ENCODE results near the gene MAP3K2. TPM values are rescaled to one million over a fixed set of nuclear protein-coding genes. Genes with fewer than 3 reads are reported as not detected.
A peak's percentile ranks its signal among the peaks of the same experiment; 100 is the strongest.

MAP3K2 gene, protein sequence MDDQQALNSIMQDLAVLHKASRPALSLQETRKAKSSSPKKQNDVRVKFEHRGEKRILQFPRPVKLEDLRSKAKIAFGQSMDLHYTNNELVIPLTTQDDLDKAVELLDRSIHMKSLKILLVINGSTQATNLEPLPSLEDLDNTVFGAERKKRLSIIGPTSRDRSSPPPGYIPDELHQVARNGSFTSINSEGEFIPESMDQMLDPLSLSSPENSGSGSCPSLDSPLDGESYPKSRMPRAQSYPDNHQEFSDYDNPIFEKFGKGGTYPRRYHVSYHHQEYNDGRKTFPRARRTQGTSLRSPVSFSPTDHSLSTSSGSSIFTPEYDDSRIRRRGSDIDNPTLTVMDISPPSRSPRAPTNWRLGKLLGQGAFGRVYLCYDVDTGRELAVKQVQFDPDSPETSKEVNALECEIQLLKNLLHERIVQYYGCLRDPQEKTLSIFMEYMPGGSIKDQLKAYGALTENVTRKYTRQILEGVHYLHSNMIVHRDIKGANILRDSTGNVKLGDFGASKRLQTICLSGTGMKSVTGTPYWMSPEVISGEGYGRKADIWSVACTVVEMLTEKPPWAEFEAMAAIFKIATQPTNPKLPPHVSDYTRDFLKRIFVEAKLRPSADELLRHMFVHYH
- total RNA-seq (2014; rRNA removed; shearing (Covaris generic); ENCODE audit: low replicate concordance) = 36.0 and 40.7 TPM in 2 replicates

DNA sequence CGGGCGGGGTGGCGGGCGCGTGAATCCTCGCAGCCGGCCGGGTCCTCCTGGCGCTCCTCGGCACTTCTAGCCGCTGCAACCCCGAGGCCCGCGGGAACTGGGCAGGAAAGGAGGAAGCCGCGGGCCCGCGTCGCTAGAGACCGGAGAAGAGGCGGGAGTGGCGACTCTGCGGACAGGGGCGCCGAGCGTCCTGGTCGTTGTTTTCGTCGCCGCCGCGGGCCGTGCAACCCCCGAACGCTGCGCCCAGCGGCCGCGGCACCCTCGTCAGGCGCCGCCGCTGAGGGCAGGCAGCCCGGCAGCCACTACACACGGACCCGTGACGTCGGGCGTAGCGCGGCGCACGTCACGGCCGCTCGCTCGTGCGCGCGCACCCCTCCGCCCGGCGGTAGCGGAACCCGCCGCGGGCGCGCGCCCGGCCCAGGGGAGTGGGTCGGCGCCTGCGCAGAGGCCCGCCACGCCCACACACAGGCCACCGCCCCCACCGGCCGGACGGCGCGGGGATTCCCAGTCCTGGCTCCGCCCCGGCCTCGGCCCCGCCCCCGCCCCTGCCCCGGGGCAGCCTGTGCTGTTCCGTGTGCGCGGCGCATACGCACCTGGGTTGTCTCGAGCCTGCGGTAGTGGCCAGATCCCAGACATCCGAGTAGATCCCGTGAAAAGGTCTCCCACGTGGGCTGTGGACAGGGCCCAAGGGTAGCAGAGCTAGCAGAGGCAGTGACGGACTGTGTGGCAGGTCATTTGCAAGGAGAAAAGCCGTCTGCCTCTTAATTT lies at the start of gene MAP3K2:
Gene MAP3K2, minus strand, starts transcription at position 321 of the 768 bp plus-strand sequence. CDS start 44,846 bp downstream, outside the sequence.
- peaks cover 40% of the 10 kb centered on the region for H3K79me2 ChIP-seq (ENCODE audit: low read length)
- peaks cover 49% of the 10 kb centered on the region for H3K4me1 ChIP-seq (ENCODE audit: low read length)
- H3K4me2 ChIP-seq (ENCODE audit: low read depth, low read length, poor library complexity, severe bottlenecking) = peak within 1 kb of the TSS; percentile 95
- H3K9me3 ChIP-seq (ENCODE audit: low read length) = no peaks in the 10 kb centered on the region
- H4K20me1 ChIP-seq (ENCODE audit: insufficient read depth, low read depth, low read length) = peaks cover 5% of the 10 kb centered on the region; the same call in 1 of the 2 replicates
- H3K27me3 ChIP-seq (ENCODE audit: low read length) = no peaks in the 10 kb centered on the region
- peak; percentile 97 for DNase-seq
- H3K36me3 ChIP-seq (ENCODE audit: insufficient read depth, low read length) = peaks cover 3% of the 10 kb centered on the region; the same call in 1 of the 2 replicates
- peak within 1 kb of the TSS; percentile 68 for H2AFZ ChIP-seq (ENCODE audit: low read length)
- H3K4me3 ChIP-seq (ENCODE audit: low read length) = peak within 1 kb of the TSS; percentile 79
- H3K9ac ChIP-seq (ENCODE audit: low read length) = peak within 1 kb of the TSS; percentile 95
- H3K9me2 ChIP-seq (replicated peaks; ENCODE audit: insufficient read depth, low read length) = no peaks in the 10 kb centered on the region
- H3K27ac ChIP-seq (ENCODE audit: low read length) = peak within 1 kb of the TSS; percentile 90

- Histone ChIP-seq H3K36me3 (ENCODE audit: insufficient read depth, low read length) (no peaks in the 10 kb centered on the region), H3K9me2 (replicated peaks; ENCODE audit: insufficient read depth, low read length) (no peaks in the 10 kb centered on the region), H4K20me1 (ENCODE audit: insufficient read depth, low read depth, low read length) (no peaks in the 10 kb centered on the region), H3K4me1 (ENCODE audit: low read length) (no peaks in the 10 kb centered on the region), H3K27ac (ENCODE audit: low read length) (no peak overlapping the region), H3K9me3 (ENCODE audit: low read length) (no peaks in the 10 kb centered on the region), H3K4me3 (ENCODE audit: low read length) (no peak overlapping the region), H3K79me2 (ENCODE audit: low read length) (no peaks in the 10 kb centered on the region), H3K9ac (ENCODE audit: low read length) (no peak overlapping the region), H2AFZ (ENCODE audit: low read length) (no peak overlapping the region), H3K4me2 (ENCODE audit: low read depth, low read length, poor library complexity, severe bottlenecking) (no peak overlapping the region), H3K27me3 (ENCODE audit: low read length) (no peaks in the 10 kb centered on the region)
- no peak for DNase-seq
Measured at GRCh38 chr2:127437056-127437455, 49.3 kb upstream of the MAP3K2 start.

- Histone ChIP-seq H3K9me3 (ENCODE audit: low read length) (no peaks in the 10 kb centered on the region), H3K9me2 (replicated peaks; ENCODE audit: insufficient read depth, low read length) (no peaks in the 10 kb centered on the region), H3K27me3 (ENCODE audit: low read length) (no peaks in the 10 kb centered on the region), H3K79me2 (ENCODE audit: low read length) (no peaks in the 10 kb centered on the region), H3K36me3 (ENCODE audit: insufficient read depth, low read length) (no peaks in the 10 kb centered on the region), H3K27ac (ENCODE audit: low read length) (no peak overlapping the region), H3K4me1 (ENCODE audit: low read length) (no peaks in the 10 kb centered on the region), H4K20me1 (ENCODE audit: insufficient read depth, low read depth, low read length) (no peaks in the 10 kb centered on the region), H3K4me3 (ENCODE audit: low read length) (no peak overlapping the region), H3K4me2 (ENCODE audit: low read depth, low read length, poor library complexity, severe bottlenecking) (no peak overlapping the region), H3K9ac (ENCODE audit: low read length) (no peak overlapping the region), H2AFZ (ENCODE audit: low read length) (no peak overlapping the region)
- DNase-seq = no peak
Measured at GRCh38 chr2:127434515-127434914, 46.7 kb upstream of the MAP3K2 start.

DNA sequence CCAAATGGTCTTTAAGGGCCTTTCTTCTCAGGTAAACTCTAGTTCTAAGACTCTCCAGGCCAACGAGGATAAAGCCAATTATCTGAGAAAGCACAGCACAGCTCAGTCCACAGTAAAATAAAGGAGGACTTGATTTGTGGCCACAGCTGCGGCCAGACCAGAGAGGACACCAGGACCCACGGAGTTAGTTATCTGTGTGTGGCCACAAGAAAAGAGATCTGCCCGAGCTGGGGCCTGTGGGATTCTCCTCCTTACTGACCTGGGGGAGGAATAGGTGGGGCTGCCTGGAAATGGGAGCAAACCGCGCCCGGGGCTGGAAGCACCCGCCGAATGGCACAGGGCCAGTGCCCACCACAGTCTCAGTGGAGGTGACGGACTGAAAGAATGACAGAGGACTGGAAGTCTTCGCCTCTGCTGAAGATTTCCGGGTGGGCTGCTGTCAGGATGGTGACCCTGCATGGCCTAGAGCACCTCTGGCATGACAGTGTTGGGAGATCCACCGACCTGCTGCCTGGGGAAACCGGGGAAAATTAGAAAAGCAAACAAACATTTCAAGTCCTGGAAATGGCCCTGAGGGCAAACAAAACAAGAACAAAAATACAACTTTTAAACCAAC lies 43.7 kb upstream of the MAP3K2 start:
- Histone ChIP-seq H3K4me1 (ENCODE audit: low read length) (no peaks in the 10 kb centered on the region), H3K9ac (ENCODE audit: low read length) (no peak overlapping the region), H3K27ac (ENCODE audit: low read length) (no peak overlapping the region), H3K36me3 (ENCODE audit: insufficient read depth, low read length) (no peaks in the 10 kb centered on the region), H3K9me3 (ENCODE audit: low read length) (no peaks in the 10 kb centered on the region), H3K79me2 (ENCODE audit: low read length) (no peaks in the 10 kb centered on the region), H2AFZ (ENCODE audit: low read length) (no peak overlapping the region), H4K20me1 (ENCODE audit: insufficient read depth, low read depth, low read length) (no peaks in the 10 kb centered on the region), H3K4me3 (ENCODE audit: low read length) (no peak overlapping the region), H3K4me2 (ENCODE audit: low read depth, low read length, poor library complexity, severe bottlenecking) (no peak overlapping the region), H3K9me2 (replicated peaks; ENCODE audit: insufficient read depth, low read length) (no peaks in the 10 kb centered on the region), H3K27me3 (ENCODE audit: low read length) (no peaks in the 10 kb centered on the region)
- DNase-seq = no peak

- Histone ChIP-seq H3K9ac (ENCODE audit: low read length) (no peak overlapping the region), H3K79me2 (ENCODE audit: low read length) (no peaks in the 10 kb centered on the region), H3K27me3 (ENCODE audit: low read length) (no peaks in the 10 kb centered on the region)
Measured at GRCh38 chr2:127429844-127430425, 42.2 kb upstream of the MAP3K2 start.

DNA sequence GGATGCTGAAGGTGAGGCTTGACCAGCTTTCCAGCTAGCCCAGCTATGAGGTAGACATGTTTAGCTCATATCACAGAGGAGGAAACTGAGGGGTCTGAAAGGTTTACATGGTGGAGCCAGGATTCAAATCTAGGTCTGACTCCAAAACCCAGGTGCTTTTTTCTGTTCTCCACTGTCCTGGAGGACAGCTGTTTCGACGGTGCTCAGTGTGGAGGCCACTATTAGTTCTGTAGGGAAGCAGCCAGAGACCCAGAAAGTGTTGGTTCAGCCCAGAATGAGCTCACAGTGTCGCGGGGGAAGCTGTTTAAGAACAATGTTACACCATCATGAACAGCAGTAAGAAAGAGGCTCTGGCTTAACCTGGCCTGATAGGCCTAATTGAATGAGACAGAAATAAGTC lies 41.5 kb upstream of the MAP3K2 start:
- Histone ChIP-seq H3K79me2 (ENCODE audit: low read length) (no peaks in the 10 kb centered on the region), H3K9ac (ENCODE audit: low read length) (no peak overlapping the region), H4K20me1 (ENCODE audit: insufficient read depth, low read depth, low read length) (no peaks in the 10 kb centered on the region), H3K4me1 (ENCODE audit: low read length) (no peaks in the 10 kb centered on the region), H2AFZ (ENCODE audit: low read length) (no peak overlapping the region), H3K9me3 (ENCODE audit: low read length) (no peaks in the 10 kb centered on the region), H3K9me2 (replicated peaks; ENCODE audit: insufficient read depth, low read length) (no peaks in the 10 kb centered on the region), H3K27me3 (ENCODE audit: low read length) (no peaks in the 10 kb centered on the region), H3K4me2 (ENCODE audit: low read depth, low read length, poor library complexity, severe bottlenecking) (no peak overlapping the region), H3K27ac (ENCODE audit: low read length) (no peak overlapping the region), H3K4me3 (ENCODE audit: low read length) (no peak overlapping the region), H3K36me3 (ENCODE audit: insufficient read depth, low read length) (no peaks in the 10 kb centered on the region)
- DNase-seq = no peak

More at GRCh38 chr2:127429844-127430425, 42.2 kb upstream of the MAP3K2 start:
- H3K9me3 ChIP-seq (ENCODE audit: low read length) = no peaks in the 10 kb centered on the region
- H3K27ac ChIP-seq (ENCODE audit: low read length) = no peak overlapping the region
- H2AFZ ChIP-seq (ENCODE audit: low read length) = no peak overlapping the region
- no peak overlapping the region for H3K4me2 ChIP-seq (ENCODE audit: low read depth, low read length, poor library complexity, severe bottlenecking)
- DNase-seq = no peak
- H3K4me1 ChIP-seq (ENCODE audit: low read length) = no peaks in the 10 kb centered on the region
- H3K36me3 ChIP-seq (ENCODE audit: insufficient read depth, low read length) = no peaks in the 10 kb centered on the region
- H4K20me1 ChIP-seq (ENCODE audit: insufficient read depth, low read depth, low read length) = no peaks in the 10 kb centered on the region
- no peak overlapping the region for H3K4me3 ChIP-seq (ENCODE audit: low read length)
- no peaks in the 10 kb centered on the region for H3K9me2 ChIP-seq (replicated peaks; ENCODE audit: insufficient read depth, low read length)

DNA sequence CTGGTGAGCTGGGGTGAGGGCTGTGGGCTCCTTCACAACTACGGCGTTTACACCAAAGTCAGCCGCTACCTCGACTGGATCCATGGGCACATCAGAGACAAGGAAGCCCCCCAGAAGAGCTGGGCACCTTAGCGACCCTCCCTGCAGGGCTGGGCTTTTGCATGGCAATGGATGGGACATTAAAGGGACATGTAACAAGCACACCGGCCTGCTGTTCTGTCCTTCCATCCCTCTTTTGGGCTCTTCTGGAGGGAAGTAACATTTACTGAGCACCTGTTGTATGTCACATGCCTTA lies 41.0 kb upstream of the MAP3K2 start:
- Histone ChIP-seq H4K20me1 (ENCODE audit: insufficient read depth, low read depth, low read length) (no peaks in the 10 kb centered on the region), H2AFZ (ENCODE audit: low read length) (no peak overlapping the region), H3K9me2 (replicated peaks; ENCODE audit: insufficient read depth, low read length) (no peaks in the 10 kb centered on the region), H3K9me3 (ENCODE audit: low read length) (no peaks in the 10 kb centered on the region), H3K36me3 (ENCODE audit: insufficient read depth, low read length) (no peaks in the 10 kb centered on the region), H3K4me2 (ENCODE audit: low read depth, low read length, poor library complexity, severe bottlenecking) (no peak overlapping the region), H3K27ac (ENCODE audit: low read length) (no peak overlapping the region), H3K79me2 (ENCODE audit: low read length) (no peaks in the 10 kb centered on the region), H3K4me1 (ENCODE audit: low read length) (peaks cover 2% of the 10 kb centered on the region; the same call in 1 of the 2 replicates), H3K4me3 (ENCODE audit: low read length) (no peak overlapping the region), H3K9ac (ENCODE audit: low read length) (no peak overlapping the region), H3K27me3 (ENCODE audit: low read length) (no peaks in the 10 kb centered on the region)
- DNase-seq = no peak

Measured in Karpas-422 (cell line).